ES-I3 (cell line): ENCODE data around the gene PMS1.
"Not testable (repeated sequence)": the region's sequence is repeated elsewhere in the genome, so short reads cannot be mapped to it uniquely, and the experiment has no call there.

Source experiments
- H3K36me3 ChIP-seq: 2 replicates; pipeline ENCODE4 v1.6.1; 2013; ENCODE audit warnings: mild to moderate bottlenecking, low read length, control low read depth, moderate library complexity; ENCODE audit not compliant: insufficient read depth
- H3K4me1 ChIP-seq: 2 replicates; pipeline ENCODE4 v1.6.1; 2013; ENCODE audit warnings: mild to moderate bottlenecking, control low read depth, low read length; ENCODE audit not compliant: insufficient read depth
- H3K9ac ChIP-seq: 2 replicates; pipeline ENCODE4 v1.6.1; 2013; ENCODE audit warnings: low read depth, mild to moderate bottlenecking, low read length, moderate library complexity
- H3K9me3 ChIP-seq: 2 replicates; pipeline ENCODE4 v1.6.1; 2013; ENCODE audit warnings: mild to moderate bottlenecking, low read length, moderate library complexity; ENCODE audit not compliant: control insufficient read depth, insufficient read depth

Gene PMS1

DNA sequence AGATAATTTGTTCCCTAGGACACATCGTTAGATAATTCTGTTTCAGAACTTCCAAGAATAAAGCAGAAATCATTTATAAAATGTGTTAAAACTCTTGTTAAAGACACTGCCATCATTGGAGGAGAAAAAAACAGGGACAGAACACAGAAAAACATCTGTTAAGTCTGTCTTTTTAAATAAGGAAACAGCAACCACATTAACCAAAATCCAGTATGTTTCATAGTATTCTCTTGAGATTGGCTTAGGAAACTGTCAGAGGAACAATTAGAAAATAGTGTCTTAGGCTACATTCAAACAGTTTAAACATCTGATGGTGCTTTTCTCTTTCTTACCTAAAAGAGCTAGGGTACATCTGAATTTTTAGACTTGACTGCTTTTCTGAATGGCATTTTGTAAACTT, 81.6 kb downstream of the PMS1 start:
- no peaks in the 10 kb centered on the region for H3K9me3 ChIP-seq
- peaks cover 2% of the 10 kb centered on the region for H3K36me3 ChIP-seq
- H3K9ac ChIP-seq = no peak overlapping the region
- H3K4me1 ChIP-seq = no peaks in the 10 kb centered on the region

DNA sequence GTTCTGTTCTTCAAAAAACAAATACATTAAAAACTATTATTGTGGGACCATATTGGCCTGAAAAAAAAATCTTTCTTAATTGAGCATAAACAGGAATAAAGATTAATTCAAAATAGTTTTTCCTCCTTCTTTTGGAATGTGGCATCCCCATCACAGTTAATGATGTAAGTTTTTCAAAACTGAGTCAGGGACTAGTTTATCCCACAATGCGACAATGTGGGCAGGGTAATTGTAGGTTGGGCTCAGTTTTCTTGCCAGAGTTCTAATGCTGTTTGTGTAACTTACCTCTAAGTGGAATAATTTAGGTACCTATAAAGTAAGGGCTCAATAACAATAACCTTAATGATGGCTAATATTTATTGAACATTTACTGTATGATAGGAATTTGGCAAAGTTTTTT, 82.0 kb downstream of the PMS1 start:
- Histone ChIP-seq H3K9ac (no peak overlapping the region), H3K36me3 (peaks cover 2% of the 10 kb centered on the region), H3K9me3 (no peaks in the 10 kb centered on the region), H3K4me1 (no peaks in the 10 kb centered on the region)

DNA sequence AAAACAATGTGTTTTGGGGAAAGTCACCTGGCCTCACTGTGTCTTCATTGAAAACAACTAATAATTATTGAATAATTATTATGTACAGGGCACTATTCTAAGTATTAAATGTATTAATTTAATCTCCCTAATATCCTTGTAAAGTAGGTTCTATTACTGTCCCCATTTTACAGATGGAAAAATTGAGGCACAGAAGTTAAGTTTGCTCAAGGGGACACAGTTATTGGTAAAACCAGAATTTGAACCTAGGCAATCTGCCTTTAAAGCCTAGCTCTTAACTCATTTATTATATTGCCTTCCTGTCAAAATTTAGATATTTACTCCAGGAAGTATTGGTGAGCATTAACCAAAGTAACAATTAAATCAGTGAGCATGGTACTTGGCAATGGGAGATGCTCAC, 84.6 kb downstream of the PMS1 start:
- Histone ChIP-seq H3K9me3 (no peaks in the 10 kb centered on the region), H3K9ac (no peak overlapping the region), H3K36me3 (peaks cover 6% of the 10 kb centered on the region), H3K4me1 (no peaks in the 10 kb centered on the region)

GRCh38 chr2:189870381-189871085, 86.3 kb downstream of the PMS1 start:
- Histone ChIP-seq H3K4me1 (no peaks in the 10 kb centered on the region), H3K9ac (no peak overlapping the region), H3K36me3 (peaks cover 6% of the 10 kb centered on the region; the same call in 1 of the 2 replicates), H3K9me3 (no peaks in the 10 kb centered on the region)

DNA sequence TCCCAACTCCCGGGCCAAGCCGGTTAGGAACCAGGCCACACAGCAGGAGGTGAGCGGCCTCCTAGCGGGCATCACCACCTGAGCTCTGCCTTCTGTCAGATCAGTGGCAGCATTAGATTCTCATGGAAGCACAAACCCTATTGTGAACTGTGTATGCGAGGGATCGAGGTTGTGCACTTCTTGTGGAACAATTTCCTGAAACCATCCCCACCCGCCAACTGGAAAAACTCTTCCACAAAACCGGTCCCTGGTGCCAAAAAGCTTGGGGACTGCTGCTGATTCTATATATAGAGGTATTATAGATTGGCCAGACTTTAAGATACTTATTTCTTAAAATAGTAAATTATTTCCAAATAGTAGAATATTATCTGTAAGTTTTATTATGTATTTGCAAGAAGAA, 89.4 kb downstream of the PMS1 start:
- H3K36me3 ChIP-seq = peaks cover 4% of the 10 kb centered on the region; the same call in 1 of the 2 replicates

DNA sequence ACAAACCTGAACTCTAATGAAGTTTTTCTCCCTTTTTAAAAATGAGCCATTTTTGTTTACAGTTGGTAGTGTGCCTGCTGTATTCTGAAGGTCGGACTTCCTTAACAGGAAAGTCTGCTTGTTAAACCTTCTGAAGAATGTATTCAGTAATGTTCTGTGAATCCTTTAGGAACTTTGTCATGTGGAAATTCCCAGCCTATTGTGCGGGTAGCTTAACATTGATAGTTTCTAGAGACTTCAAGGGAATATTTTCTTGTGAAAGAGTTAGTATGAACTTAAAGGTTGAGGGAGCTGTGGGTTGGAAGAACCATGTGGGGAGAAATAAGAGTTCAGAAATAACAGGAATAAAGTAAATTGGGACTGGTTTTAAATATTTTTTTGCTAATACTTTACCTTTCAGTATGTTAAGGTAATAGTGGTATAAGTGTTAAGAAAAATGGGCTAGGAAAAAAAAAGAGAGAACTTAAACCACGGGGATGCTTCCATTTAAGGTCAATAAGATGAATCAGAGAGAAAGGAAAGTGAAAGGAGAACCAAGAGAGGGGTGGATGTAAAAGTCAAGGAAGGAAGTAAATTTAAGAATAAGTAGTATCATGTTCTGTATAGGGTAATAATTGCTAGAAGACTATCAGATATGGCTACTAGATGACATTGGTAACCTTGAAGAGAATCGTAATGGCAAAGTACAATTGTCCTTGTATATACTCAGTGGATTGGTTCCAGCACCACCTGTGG, 90.5 kb downstream of the PMS1 start:
- no peaks in the 10 kb centered on the region for H3K9me3 ChIP-seq

More for the DNA sequence above, 89.4 kb downstream of the PMS1 start:
- Histone ChIP-seq H3K9me3 (no peaks in the 10 kb centered on the region), H3K4me1 (no peaks in the 10 kb centered on the region), H3K9ac (no peak overlapping the region)

DNA sequence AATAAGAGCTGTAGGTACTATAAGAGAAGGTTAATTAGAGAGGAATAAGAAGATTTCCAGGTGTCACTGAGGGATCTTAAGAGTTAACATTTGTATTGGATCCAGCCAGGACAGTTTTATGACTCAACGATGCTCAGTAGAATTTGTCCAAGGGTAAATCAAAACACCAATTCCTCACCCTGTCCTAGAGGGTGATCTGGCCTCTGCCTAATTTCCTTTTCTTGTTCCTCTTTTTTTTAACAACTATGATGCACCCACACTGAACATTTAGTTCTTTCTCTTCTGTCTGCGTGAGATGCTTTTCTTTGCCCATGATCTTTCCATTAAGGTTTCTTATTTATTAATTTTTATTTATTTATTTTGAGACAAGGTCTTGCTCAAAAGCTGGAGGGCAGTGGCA, 92.0 kb downstream of the PMS1 start:
- Histone ChIP-seq H3K9ac (no peak overlapping the region), H3K9me3 (no peaks in the 10 kb centered on the region), H3K36me3 (peaks cover 4% of the 10 kb centered on the region; the same call in 1 of the 2 replicates), H3K4me1 (peaks cover 15% of the 10 kb centered on the region)

More for the DNA sequence above, 90.5 kb downstream of the PMS1 start:
- Histone ChIP-seq H3K4me1 (peaks cover 2% of the 10 kb centered on the region; the same call in 1 of the 2 replicates), H3K36me3 (peaks cover 4% of the 10 kb centered on the region; the same call in 1 of the 2 replicates), H3K9ac (no peak overlapping the region)

- Histone ChIP-seq H3K9ac (peak overlapping the region; percentile 23; the same call in 1 of the 2 replicates), H3K36me3 (no peaks in the 10 kb centered on the region), H3K9me3 (no peaks in the 10 kb centered on the region), H3K4me1 (peaks cover 15% of the 10 kb centered on the region)
These were observed 95.4 kb downstream of the PMS1 start for GRCh38 chr2:189879716-189880081.

DNA sequence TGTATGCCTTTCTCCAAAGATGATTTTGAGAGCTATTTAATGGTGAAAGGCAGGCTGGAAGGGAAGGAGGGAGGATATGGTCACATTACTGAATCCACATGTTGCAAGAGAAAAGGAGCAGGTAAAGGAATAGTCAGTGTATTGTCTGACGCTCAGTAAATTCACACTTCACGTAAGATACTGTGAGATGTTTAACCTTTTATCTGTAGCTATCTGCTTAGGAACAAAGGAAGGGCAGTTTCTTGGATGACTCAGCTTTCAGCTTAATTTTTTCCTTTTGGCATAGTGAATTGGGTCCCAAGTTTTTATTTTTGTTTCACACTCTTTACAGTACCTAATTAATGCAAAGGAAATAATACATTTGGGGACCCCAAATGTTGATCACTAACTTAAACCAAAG, 96.2 kb downstream of the PMS1 start:
- Histone ChIP-seq H3K4me1 (peaks cover 15% of the 10 kb centered on the region), H3K36me3 (no peaks in the 10 kb centered on the region), H3K9me3 (no peaks in the 10 kb centered on the region), H3K9ac (no peak overlapping the region)

DNA sequence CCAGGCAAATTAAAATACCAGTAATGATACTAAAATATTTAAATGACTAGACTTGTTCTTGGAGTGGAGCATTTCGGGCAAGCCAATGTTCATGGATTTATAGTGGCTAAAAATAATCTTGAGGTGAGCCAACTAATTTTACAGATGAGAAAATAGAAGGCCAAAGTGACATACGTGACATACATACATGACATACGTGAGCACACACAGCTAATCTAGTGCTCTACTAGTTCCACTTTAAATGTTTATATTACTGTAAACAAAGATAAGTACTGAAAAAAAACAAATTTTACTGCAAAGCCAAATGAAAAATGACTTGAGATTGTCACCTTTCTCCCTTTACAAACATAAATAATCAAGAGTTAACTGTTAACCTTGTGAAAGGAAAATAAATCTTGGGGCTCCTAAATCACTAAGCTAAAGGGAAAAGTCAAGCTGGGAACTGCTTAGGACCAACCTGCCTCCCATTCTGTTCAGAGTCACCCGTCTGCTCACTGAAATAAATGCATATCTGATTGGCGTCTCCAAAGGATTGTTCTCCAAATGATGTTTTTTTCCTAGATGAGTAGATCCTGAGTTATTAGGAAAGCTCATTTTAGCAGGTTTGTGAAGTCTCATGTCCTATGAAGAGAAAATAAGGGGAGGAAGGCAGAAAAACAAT, 96.7 kb downstream of the PMS1 start:
- H3K36me3 ChIP-seq = no peaks in the 10 kb centered on the region
- H3K9ac ChIP-seq = no peak overlapping the region
- peaks cover 15% of the 10 kb centered on the region for H3K4me1 ChIP-seq
- no peaks in the 10 kb centered on the region for H3K9me3 ChIP-seq

DNA sequence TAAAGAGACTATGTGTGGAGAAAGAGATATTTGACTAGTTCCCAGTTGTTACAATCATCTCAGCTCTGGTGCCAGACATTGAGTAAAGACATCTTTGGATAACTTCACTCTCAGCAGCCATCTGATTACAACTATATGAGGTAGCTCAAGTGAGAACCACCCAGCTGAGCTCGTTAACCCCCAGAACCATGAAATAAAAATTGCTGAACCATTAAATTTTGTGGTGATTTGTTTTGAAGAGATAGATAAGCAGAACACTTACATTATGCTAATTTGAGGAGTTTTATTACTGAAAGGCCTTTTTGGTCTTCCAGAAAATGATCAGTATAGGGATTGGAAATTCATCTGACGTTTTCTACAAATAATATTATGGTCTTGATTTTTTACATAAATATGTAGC, 101.1 kb downstream of the PMS1 start:
- H3K9me3 ChIP-seq = no peaks in the 10 kb centered on the region
- H3K36me3 ChIP-seq = no peaks in the 10 kb centered on the region
- H3K4me1 ChIP-seq = peaks cover 7% of the 10 kb centered on the region
- H3K9ac ChIP-seq = no peak overlapping the region

DNA sequence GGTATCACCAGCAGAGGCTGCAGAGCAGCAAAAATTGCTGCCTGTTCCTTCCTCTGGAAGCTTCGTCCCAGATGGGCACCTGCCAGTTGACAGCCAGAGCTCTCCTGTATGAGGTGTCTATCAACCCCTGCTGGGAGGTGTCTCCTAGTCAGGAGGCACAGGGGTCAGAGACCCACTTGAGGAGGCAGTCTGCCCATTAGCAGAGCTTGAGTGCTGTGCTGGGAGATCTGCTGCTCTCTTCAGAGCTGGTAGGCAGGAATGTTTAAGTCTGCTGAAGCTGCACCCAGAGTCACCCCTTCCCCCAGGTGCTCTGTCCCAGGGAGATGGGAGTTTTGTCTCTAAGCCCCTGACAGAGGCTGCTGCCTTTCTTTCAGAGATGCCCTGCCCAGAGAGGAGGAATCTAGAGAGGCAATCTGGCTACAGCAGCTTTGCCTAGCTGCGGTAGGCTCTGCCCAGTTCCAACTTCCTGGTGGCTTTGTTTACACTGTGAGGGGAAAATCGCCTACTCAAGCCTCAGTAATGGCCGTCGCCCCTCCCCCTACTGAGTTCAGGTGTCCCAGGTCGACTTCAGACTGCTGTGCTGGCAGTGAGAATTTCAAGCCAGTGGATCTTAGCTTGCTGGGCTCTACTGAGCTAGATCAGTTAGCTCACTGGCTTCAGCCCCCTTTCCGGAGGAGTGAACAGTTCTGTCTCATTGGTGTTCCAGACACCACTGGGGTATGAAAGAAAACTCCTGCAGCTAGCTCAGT, 108.5 kb downstream of the PMS1 start:
- H3K9ac ChIP-seq, H3K9me3 ChIP-seq, H3K4me1 ChIP-seq, H3K36me3 ChIP-seq: not testable (repeated sequence)

- Histone ChIP-seq H3K36me3 (no peaks in the 10 kb centered on the region), H3K9ac (no peak overlapping the region), H3K4me1 (no peaks in the 10 kb centered on the region), H3K9me3 (no peaks in the 10 kb centered on the region)
These were observed 112.6 kb downstream of the PMS1 start for GRCh38 chr2:189896809-189897208.

DNA sequence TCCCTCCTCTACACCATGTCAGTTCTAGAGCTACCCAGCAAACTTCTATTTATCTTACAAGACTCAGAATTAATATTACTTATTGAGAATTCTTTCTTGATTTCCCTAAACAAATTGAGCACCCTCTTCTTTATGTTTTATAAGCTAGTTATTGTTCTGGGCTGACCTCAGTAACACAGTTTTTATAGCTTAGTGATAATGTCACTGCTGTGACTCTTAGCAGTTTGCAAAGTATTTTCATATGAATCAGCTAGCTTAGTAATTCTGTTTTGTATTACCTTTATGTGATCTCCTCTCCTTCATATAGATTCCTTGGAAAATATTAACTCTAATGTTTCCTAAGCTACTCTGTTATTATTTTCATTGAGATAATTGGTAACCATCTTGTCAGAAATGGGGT, 114.9 kb downstream of the PMS1 start:
- H3K9ac ChIP-seq = no peak overlapping the region
- no peaks in the 10 kb centered on the region for H3K9me3 ChIP-seq
- no peaks in the 10 kb centered on the region for H3K36me3 ChIP-seq
- no peaks in the 10 kb centered on the region for H3K4me1 ChIP-seq
